AG09309 (cell line): ENCODE data around the gene CADPS2.

Source experiments
- DNase-seq: peaks from one replicate; pipeline ENCODE4 v3.0.0-alpha.2; 2010; ENCODE audit warnings: low read depth
- H3K4me3 ChIP-seq: 2 replicates; pipeline ENCODE4 v1.5.1; 2011; ENCODE audit warnings: mild to moderate bottlenecking, low read depth, low read length, moderate library complexity; ENCODE audit not compliant: control insufficient read depth
- TF ChIP-seq, protein P1 (sequence below): IDR thresholded peaks from 2 replicates; pipeline ENCODE4 v1.5.1; 2011; ENCODE audit warnings: mild to moderate bottlenecking, low read depth, low read length, inconsistent platforms; ENCODE audit not compliant: insufficient read depth, control insufficient read depth; ENCODE audit errors: missing control alignments

The CADPS2 gene

DNA sequence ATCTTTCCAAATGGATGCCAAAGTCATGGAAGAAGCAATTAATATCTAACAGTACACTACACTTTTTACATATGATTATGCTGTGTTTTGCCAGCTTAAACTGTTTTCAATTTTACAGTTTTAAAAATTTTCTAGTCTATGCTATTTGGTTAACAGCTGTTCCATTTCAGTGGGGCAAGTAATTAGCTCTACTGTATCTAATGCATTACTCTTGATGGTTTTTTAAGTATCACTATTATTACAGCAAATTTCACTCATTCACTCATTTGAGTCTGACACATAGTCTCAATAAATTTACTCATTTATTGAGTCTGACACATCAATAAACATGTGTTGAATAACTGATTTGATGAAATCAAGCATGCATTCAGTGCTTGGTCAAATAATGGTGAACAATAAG is 343.1 kb downstream of the CADPS2 start:
- no peak for DNase-seq
- TF ChIP-seq, protein P1, sequence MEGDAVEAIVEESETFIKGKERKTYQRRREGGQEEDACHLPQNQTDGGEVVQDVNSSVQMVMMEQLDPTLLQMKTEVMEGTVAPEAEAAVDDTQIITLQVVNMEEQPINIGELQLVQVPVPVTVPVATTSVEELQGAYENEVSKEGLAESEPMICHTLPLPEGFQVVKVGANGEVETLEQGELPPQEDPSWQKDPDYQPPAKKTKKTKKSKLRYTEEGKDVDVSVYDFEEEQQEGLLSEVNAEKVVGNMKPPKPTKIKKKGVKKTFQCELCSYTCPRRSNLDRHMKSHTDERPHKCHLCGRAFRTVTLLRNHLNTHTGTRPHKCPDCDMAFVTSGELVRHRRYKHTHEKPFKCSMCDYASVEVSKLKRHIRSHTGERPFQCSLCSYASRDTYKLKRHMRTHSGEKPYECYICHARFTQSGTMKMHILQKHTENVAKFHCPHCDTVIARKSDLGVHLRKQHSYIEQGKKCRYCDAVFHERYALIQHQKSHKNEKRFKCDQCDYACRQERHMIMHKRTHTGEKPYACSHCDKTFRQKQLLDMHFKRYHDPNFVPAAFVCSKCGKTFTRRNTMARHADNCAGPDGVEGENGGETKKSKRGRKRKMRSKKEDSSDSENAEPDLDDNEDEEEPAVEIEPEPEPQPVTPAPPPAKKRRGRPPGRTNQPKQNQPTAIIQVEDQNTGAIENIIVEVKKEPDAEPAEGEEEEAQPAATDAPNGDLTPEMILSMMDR = no peak
- no peak overlapping the region for H3K4me3 ChIP-seq

- H3K4me3 ChIP-seq = no peak overlapping the region
- TF ChIP-seq, protein P1 = no peak
- DNase-seq = no peak
Observed at GRCh38 chr7:122535086-122535485, 351.2 kb downstream of the CADPS2 start.

DNA sequence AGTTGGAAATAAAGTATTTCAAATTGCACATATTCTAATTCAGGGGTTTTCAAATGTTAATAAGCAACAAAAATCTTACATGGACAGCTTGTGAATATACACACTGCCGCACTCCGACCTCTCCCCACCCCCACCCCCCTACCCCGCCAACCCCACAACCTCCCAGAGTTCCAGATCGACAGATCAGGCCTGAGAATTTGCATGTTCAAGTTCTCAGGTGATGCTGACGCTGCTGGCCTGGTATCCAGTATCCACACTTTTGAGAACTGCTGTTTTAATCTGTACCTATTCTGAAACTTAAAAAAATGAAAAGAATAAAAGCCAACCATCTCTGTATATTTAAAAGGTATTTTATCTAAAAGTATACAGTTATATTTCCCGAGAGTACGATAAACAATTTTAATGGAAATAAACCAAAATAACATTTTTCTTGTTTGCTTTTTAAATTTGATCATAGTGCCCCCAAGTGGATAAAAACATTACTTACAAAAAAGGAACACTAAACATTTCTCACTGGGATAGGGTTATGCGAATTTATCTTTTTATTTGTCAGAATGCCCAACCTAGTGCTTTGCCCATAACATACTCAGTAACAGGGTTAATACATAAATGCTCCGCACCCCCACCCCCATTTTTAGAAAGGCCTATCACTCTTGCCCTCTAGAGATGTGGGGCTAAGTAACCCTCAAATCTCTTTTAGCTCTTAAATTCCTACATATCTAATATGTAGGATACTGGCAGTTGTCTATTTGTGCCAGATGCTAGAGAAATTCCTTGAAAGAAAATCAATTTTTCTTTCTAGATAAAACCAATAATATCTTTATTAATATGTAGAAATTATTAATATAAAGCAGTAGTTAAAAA is 353.6 kb downstream of the CADPS2 start:
- H3K4me3 ChIP-seq = no peak overlapping the region

DNA sequence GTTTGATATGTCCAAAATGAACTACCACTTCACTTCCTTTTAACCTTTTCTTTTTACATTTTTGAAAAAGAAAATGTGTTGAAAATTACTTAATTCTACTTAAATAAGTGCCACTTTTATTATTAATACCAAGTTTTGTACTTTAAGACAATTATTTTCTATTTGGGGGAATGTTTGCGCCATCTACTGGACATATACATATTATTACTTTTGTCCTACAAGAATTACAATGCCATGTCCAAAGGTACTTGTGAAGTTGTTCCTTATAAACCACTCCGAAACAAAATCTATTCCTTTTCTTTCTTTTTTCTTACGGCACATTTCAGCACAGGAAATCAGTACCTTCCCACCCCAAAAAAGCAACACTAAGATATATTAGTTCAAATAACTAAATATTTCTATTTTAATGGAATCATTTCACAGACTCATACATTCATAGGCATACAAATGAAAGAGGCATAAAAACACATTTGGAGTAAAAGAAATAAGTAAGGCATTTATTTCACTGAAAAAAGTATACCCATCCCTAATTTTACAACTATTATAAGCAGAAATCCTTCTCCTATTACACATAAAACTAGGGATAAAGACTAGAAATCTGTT is 357.3 kb downstream of the CADPS2 start:
- no peak overlapping the region for H3K4me3 ChIP-seq
- DNase-seq = peak; percentile 5
- TF ChIP-seq, protein P1 = peak; percentile 40

More for the DNA sequence above, 353.6 kb downstream of the CADPS2 start:
- DNase-seq = no peak
- TF ChIP-seq, protein P1 = peak; percentile 16

- H3K4me3 ChIP-seq = no peak overlapping the region
- no peak for DNase-seq
- TF ChIP-seq, protein P1 = no peak
Observed at GRCh38 chr7:122525355-122525754, 360.9 kb downstream of the CADPS2 start.

DNA sequence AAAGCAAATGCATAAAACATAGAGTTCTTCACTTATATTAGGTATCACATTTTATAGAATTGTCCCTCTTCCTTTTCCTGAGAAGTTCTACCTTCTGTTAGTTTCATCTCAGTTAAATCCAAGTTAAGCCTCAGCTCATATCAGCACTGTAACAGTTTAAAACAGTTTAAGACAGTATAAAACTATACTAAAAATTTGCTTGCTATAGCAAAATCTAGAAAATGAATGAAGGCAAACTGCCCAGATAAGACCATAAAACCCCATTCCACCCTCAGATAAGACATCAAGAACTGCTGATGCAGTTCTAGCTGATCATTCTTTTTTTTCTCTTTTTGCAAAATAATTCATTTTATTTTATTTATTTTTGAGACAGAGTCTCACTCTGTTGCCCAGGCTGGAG is 364.5 kb downstream of the CADPS2 start:
- no peak overlapping the region for H3K4me3 ChIP-seq
- TF ChIP-seq, protein P1 = no peak
- no peak for DNase-seq
